Anterior cingulate cortex (tissue), 58 donors: ENCODE measurements around the gene AXDND1.
A peak's percentile ranks its signal among the peaks of the same experiment; 100 is the strongest.

ENCODE experiments used
- DNase-seq, 58 donors: peaks; one replicate each; lab custom pipeline; 2025; lab: John Stamatoyannopoulos, UW

Gene AXDND1

GRCh38 chr1:179550746-179551682 is 185.2 kb downstream of the AXDND1 start:
- no peak for DNase-seq

GRCh38 chr1:179554427-179554826 is 188.7 kb downstream of the AXDND1 start:
- DNase-seq: no peak

GRCh38 chr1:179558078-179558477 is 192.3 kb downstream of the AXDND1 start:
- DNase-seq: no peak

- no peak for DNase-seq
Measured at GRCh38 chr1:179575497-179576314, 209.9 kb downstream of the AXDND1 start, which contains the start of gene NPHS2. Gene NPHS2 (minus strand): TSS chr1:179575948. CDS start chr1:179575864, 84 bp downstream.

- DNase-seq: no peak
Measured at GRCh38 chr1:179576509-179576908, 210.7 kb downstream of the AXDND1 start.

- no peak for DNase-seq
Measured at GRCh38 chr1:179583771-179584320, 218.1 kb downstream of the AXDND1 start.

GRCh38 chr1:179586107-179586823 is 220.5 kb downstream of the AXDND1 start:
- peak in 46 of 58 donors; percentile 10 to 76 (median 44) for DNase-seq

GRCh38 chr1:179587336-179587735 is 221.6 kb downstream of the AXDND1 start:
- DNase-seq: no peak

- DNase-seq: no peak
Measured at GRCh38 chr1:179588425-179589024, 222.8 kb downstream of the AXDND1 start.

- no peak for DNase-seq
Measured at GRCh38 chr1:179589509-179589908, 223.7 kb downstream of the AXDND1 start.

- DNase-seq: no peak
Measured at GRCh38 chr1:179590671-179591070, 224.9 kb downstream of the AXDND1 start.

GRCh38 chr1:179591253-179591591 is 225.5 kb downstream of the AXDND1 start:
- peak in 1 of 58 donors; percentile 62 for DNase-seq

GRCh38 chr1:179591592-179592580 is 226.1 kb downstream of the AXDND1 start, which contains the start of gene TDRD5:
Gene TDRD5 (plus strand): TSS chr1:179591832. CDS start chr1:179592616, 784 bp downstream.
- peak in 5 of 58 donors; percentile 5 to 62 (median 23) for DNase-seq

- DNase-seq: no peak
Measured at GRCh38 chr1:179598631-179599030, 232.9 kb downstream of the AXDND1 start.

- peak in 1 of 58 donors; percentile 0 for DNase-seq
Measured at GRCh38 chr1:179599623-179600249, 234.0 kb downstream of the AXDND1 start.

GRCh38 chr1:179601093-179601492 is 235.3 kb downstream of the AXDND1 start:
- no peak for DNase-seq
